GM21825 (cell line): ENCODE data around the gene FSTL1.

Experiments
- ATAC-seq: cut with Tn5 transposase; IDR thresholded peaks from one replicate; pipeline ENCODE4 v1.9.1; 2021; ENCODE audit warnings: mild to moderate bottlenecking, moderate library complexity; ENCODE audit not compliant: unreplicated experiment

FSTL1 gene

GRCh38 chr3:120364101-120364500 lies 86.7 kb downstream of the FSTL1 start:
- no peak for ATAC-seq

- ATAC-seq, result no peak
These were observed 93.0 kb downstream of the FSTL1 start for GRCh38 chr3:120357807-120358206.

GRCh38 chr3:120355486-120355885 lies 95.3 kb downstream of the FSTL1 start:
- no peak for ATAC-seq

GRCh38 chr3:120353463-120353862 lies 97.3 kb downstream of the FSTL1 start:
- no peak for ATAC-seq

- no peak for ATAC-seq
These were observed 98.8 kb downstream of the FSTL1 start for GRCh38 chr3:120352017-120352416.

GRCh38 chr3:120350401-120350941 lies 100.3 kb downstream of the FSTL1 start:
- no peak for ATAC-seq

- ATAC-seq, result no peak
These were observed 101.0 kb downstream of the FSTL1 start for GRCh38 chr3:120349855-120350125.

- peak; percentile 85 for ATAC-seq
These were observed 101.6 kb downstream of the FSTL1 start, which contains the start of gene LRRC58 for GRCh38 chr3:120348991-120349854. Gene LRRC58, minus strand, starts transcription at chr3:120349354. Its CDS starts 111 bp downstream, at chr3:120349243.

GRCh38 chr3:120348065-120348990 lies 102.5 kb downstream of the FSTL1 start:
- ATAC-seq, result peak; percentile 45

- no peak for ATAC-seq
These were observed 106.4 kb downstream of the FSTL1 start for GRCh38 chr3:120344349-120344748.
